Hematopoietic multipotent progenitor cell treated with erythropoietin and hydrocortisone succinate and interleukin-3 and kit ligand, for 6 days (in vitro differentiated cells): Measurements from ENCODE around the gene ALMS1.
"Not testable (repeated sequence)": the region's sequence is repeated elsewhere in the genome, so short reads cannot be mapped to it uniquely, and the experiment has no call there.

Experiments used
- DNase-seq: peaks from one replicate; pipeline ENCODE4 v3.0.0-alpha.2; 2015

The ALMS1 gene

GRCh38 chr2:73385504-73386341 lies at the start of gene ALMS1:
ALMS1 (plus strand) TSS chr2:73385836; CDS start chr2:73385869, 33 bp downstream.
- peak; percentile 94 for DNase-seq

GRCh38 chr2:73337828-73338227 lies 47.8 kb upstream of the ALMS1 start:
- no peak for DNase-seq

- DNase-seq = no peak
Measured at GRCh38 chr2:73339201-73339600, 46.4 kb upstream of the ALMS1 start.

GRCh38 chr2:73341039-73341438 lies 44.6 kb upstream of the ALMS1 start:
- DNase-seq = no peak

GRCh38 chr2:73343992-73344391 lies 41.6 kb upstream of the ALMS1 start:
- DNase-seq = no peak

GRCh38 chr2:73344747-73345146 lies 40.9 kb upstream of the ALMS1 start:
- not testable (repeated sequence) for DNase-seq

- DNase-seq = no peak
Measured at GRCh38 chr2:73350035-73350691, 35.5 kb upstream of the ALMS1 start.

- DNase-seq = no peak
Measured at GRCh38 chr2:73356097-73356496, 29.5 kb upstream of the ALMS1 start.

- DNase-seq = no peak
Measured at GRCh38 chr2:73359915-73360697, 25.5 kb upstream of the ALMS1 start.

GRCh38 chr2:73366060-73366459 lies 19.6 kb upstream of the ALMS1 start:
- DNase-seq = no peak

GRCh38 chr2:73368781-73369180 lies 16.9 kb upstream of the ALMS1 start:
- peak; percentile 66 for DNase-seq

GRCh38 chr2:73370348-73370747 lies 15.3 kb upstream of the ALMS1 start:
- no peak for DNase-seq

- DNase-seq = peak; percentile 85
Measured at GRCh38 chr2:73373344-73373743, 12.3 kb upstream of the ALMS1 start.

- no peak for DNase-seq
Measured at GRCh38 chr2:73374269-73374668, 11.4 kb upstream of the ALMS1 start.

- no peak for DNase-seq
Measured at GRCh38 chr2:73376681-73377080, 9.0 kb upstream of the ALMS1 start.

GRCh38 chr2:73383036-73383435 lies 2.6 kb upstream of the ALMS1 start:
- no peak for DNase-seq

- DNase-seq = no peak
Measured at GRCh38 chr2:73385123-73385503, 523 bp upstream of the ALMS1 start.

GRCh38 chr2:73386342-73386868 lies 769 bp downstream of the ALMS1 start:
- no peak for DNase-seq

GRCh38 chr2:73386894-73387636 lies 1.4 kb downstream of the ALMS1 start:
- peak; percentile 25 for DNase-seq

- no peak for DNase-seq
Measured at GRCh38 chr2:73402386-73403103, 16.9 kb downstream of the ALMS1 start.

GRCh38 chr2:73403237-73403636 lies 17.6 kb downstream of the ALMS1 start:
- DNase-seq = no peak

GRCh38 chr2:73404409-73404808 lies 18.8 kb downstream of the ALMS1 start:
- no peak for DNase-seq
